Fibroblast of mammary gland (primary cell): ENCODE data around the gene CHD6.

ENCODE experiments used
- DNase-seq: peaks from one replicate; pipeline ENCODE4 v3.0.0-alpha.2; 2010; ENCODE audit warnings: low read depth
- H3K4me3 ChIP-seq: 2 replicates; pipeline ENCODE4 v1.5.1; 2011; ENCODE audit warnings: low read depth, mild to moderate bottlenecking, low read length, moderate library complexity; ENCODE audit not compliant: control insufficient read depth
- CTCF ChIP-seq: conservative IDR thresholded peaks from 2 replicates; pipeline ENCODE4 v1.5.1; 2011; ENCODE audit warnings: low read depth, low read length, inconsistent platforms; ENCODE audit not compliant: control insufficient read depth, insufficient read depth

The CHD6 gene

GRCh38 chr20:41426086-41426830 is 191.9 kb downstream of the CHD6 start:
- DNase-seq, result no peak
- H3K4me3 ChIP-seq, result no peak overlapping the region
- TF ChIP-seq CTCF, result no peak

GRCh38 chr20:41425180-41425884 is 192.8 kb downstream of the CHD6 start:
- DNase-seq, result no peak
- no peak for TF ChIP-seq CTCF
- no peak overlapping the region for H3K4me3 ChIP-seq

- no peak overlapping the region for H3K4me3 ChIP-seq
- DNase-seq, result no peak
- no peak for TF ChIP-seq CTCF
These were observed 193.6 kb downstream of the CHD6 start for GRCh38 chr20:41424546-41424945.

- no peak overlapping the region for H3K4me3 ChIP-seq
- no peak for TF ChIP-seq CTCF
- no peak for DNase-seq
These were observed 194.2 kb downstream of the CHD6 start for GRCh38 chr20:41424011-41424410.

GRCh38 chr20:41422953-41423352 is 195.2 kb downstream of the CHD6 start:
- H3K4me3 ChIP-seq, result no peak overlapping the region
- TF ChIP-seq CTCF, result no peak
- no peak for DNase-seq

GRCh38 chr20:41418739-41419293 is 199.4 kb downstream of the CHD6 start:
- no peak overlapping the region for H3K4me3 ChIP-seq
- no peak for TF ChIP-seq CTCF

More at GRCh38 chr20:41418739-41419293, 199.4 kb downstream of the CHD6 start:
- no peak for DNase-seq
